Endothelial cell of umbilical vein (primary cell): ENCODE data around the gene PPP1R3D. TPM values are rescaled to one million over a fixed set of nuclear protein-coding genes. Genes with fewer than 3 reads are reported as not detected.

Experiments
- BruUV-seq: library from RNA; stranded (reverse); fragments of 400-500 nt; replicated peaks from 2 replicates; lab custom pipeline; 2021; lab: Mats Ljungman, UMichigan
- CTCF ChIA-PET: fragments of 300-600, 350-600 bp; sonication (Branson Sonifier 250); formaldehyde crosslinking; loops from one replicate; lab custom pipeline; 2021; ENCODE audit warnings: antibody characterized with exemption, inconsistent platforms; lab: Charles Lee
- POLR2A ChIA-PET: fragments of 300-600, 350-600 bp; sonication (Branson Sonifier 250); formaldehyde crosslinking; loops from one replicate; lab custom pipeline; 2021; ENCODE audit warnings: antibody characterized with exemption, inconsistent platforms; lab: Charles Lee
- DNase-seq: peaks from one replicate; pipeline ENCODE4 v3.0.0-alpha.2; 2011; ENCODE audit warnings: low read depth, low spot score
- FAIRE-seq: peaks from 2 replicates; lab custom pipeline; 2011; peaks lifted over from hg19 to GRCh38; lab: Jason Lieb, UNC
- H2AFZ ChIP-seq: 2 replicates; pipeline ENCODE4 v1.6.0; 2012; ENCODE audit warnings: low read depth, low read length, control low read depth, inconsistent platforms
- H3K27ac ChIP-seq: 2 replicates; pipeline ENCODE4 v1.5.1; 2011; ENCODE audit warnings: low read depth, mild to moderate bottlenecking, control low read depth, low read length, moderate library complexity; ENCODE audit not compliant: insufficient read depth
- H3K27me3 ChIP-seq, 2 experiments: 2 replicates each; pipeline versions ENCODE4 v1.6.0 to v1.6.1; 2011; ENCODE audit warnings: low read length in 2 of 2, mixed read lengths in 1 of 2; ENCODE audit not compliant: control insufficient read depth in 2 of 2, insufficient read depth in 2 of 2
- H3K36me3 ChIP-seq, 2 experiments: 2 replicates in 1 of 2; 3 replicates in 1 of 2; pipeline ENCODE4 v1.5.1; 2011; ENCODE audit warnings: low read length in 2 of 2, mild to moderate bottlenecking in 1 of 2, moderate library complexity in 1 of 2; ENCODE audit not compliant: control insufficient read depth in 2 of 2, insufficient read depth in 2 of 2; ENCODE audit errors: extremely low read depth in 1 of 2
- H3K4me1 ChIP-seq: 3 replicates; pipeline ENCODE4 v1.5.1; 2011; ENCODE audit warnings: mild to moderate bottlenecking, low read length; ENCODE audit not compliant: control insufficient read depth, insufficient read depth; ENCODE audit errors: extremely low read depth
- H3K4me2 ChIP-seq: 2 replicates; pipeline ENCODE4 v1.6.1; 2011; ENCODE audit warnings: low read length, control low read depth, mixed read lengths; ENCODE audit not compliant: insufficient read depth
- H3K4me3 ChIP-seq, 3 experiments: fragments of 200-600 bp in 1 of 3; sonication (generic), shearing (Covaris generic) in 1 of 3; replicated peaks in 1 of 3; 2 replicates each; pipeline ENCODE4 v1.5.1; 2011 to 2016; ENCODE audit warnings: control low read depth in 3 of 3, low read length in 3 of 3, mild to moderate bottlenecking in 2 of 3, inconsistent platforms in 1 of 3, low read depth in 1 of 3, moderate library complexity in 1 of 3; ENCODE audit not compliant: insufficient read depth in 1 of 3
- H3K79me2 ChIP-seq: 2 replicates; pipeline ENCODE4 v1.6.0; 2012; ENCODE audit warnings: low read length, inconsistent platforms; ENCODE audit not compliant: control insufficient read depth, insufficient read depth
- H3K9ac ChIP-seq: replicated peaks from 2 replicates; pipeline ENCODE3; 2011; ENCODE audit warnings: low read length, control low read depth; ENCODE audit not compliant: insufficient read depth; ENCODE audit errors: extremely low read depth
- H3K9me1 ChIP-seq: replicated peaks from 3 replicates; pipeline ENCODE4 v1.6.0; 2011; ENCODE audit warnings: mild to moderate bottlenecking, low read length; ENCODE audit not compliant: control insufficient read depth, insufficient read depth; ENCODE audit errors: extremely low read depth
- H3K9me3 ChIP-seq: replicated peaks from 2 replicates; pipeline ENCODE4 v1.5.1; 2012; ENCODE audit warnings: low read length, inconsistent platforms; ENCODE audit not compliant: control insufficient read depth, insufficient read depth
- H4K20me1 ChIP-seq: replicated peaks from 2 replicates; pipeline ENCODE3; 2011; ENCODE audit warnings: mild to moderate bottlenecking, low read length; ENCODE audit not compliant: control insufficient read depth, insufficient read depth; ENCODE audit errors: extremely low read depth
- CTCF ChIP-seq, 2 donors: IDR thresholded peaks; 1 replicate in 1 of 2; 2 replicates in 1 of 2; pipeline ENCODE4 v1.5.1; 2011; ENCODE audit warnings: low read length in 2 of 2, mild to moderate bottlenecking in 2 of 2, moderate library complexity in 2 of 2, control low read depth in 1 of 2, inconsistent platforms in 1 of 2, low read depth in 1 of 2; ENCODE audit not compliant: insufficient read depth in 1 of 2; ENCODE audit errors: extremely low read depth in 1 of 2
- EZH2 ChIP-seq: IDR thresholded peaks from 2 replicates; pipeline ENCODE4 v1.6.1; 2012; ENCODE audit warnings: borderline replicate concordance, low read depth, mild to moderate bottlenecking, moderate library complexity, low read length, inconsistent platforms; ENCODE audit not compliant: severe bottlenecking
- FOS ChIP-seq: IDR thresholded peaks from 2 replicates; pipeline ENCODE4 v1.6.1; 2011; ENCODE audit warnings: mild to moderate bottlenecking, low read length, moderate library complexity, borderline replicate concordance; ENCODE audit not compliant: insufficient read depth
- GATA2 ChIP-seq: IDR thresholded peaks from 2 replicates; pipeline ENCODE4 v1.7.0; 2011; ENCODE audit warnings: low read depth, mild to moderate bottlenecking, moderate library complexity, mixed read lengths, low read length; ENCODE audit not compliant: insufficient read length, insufficient read depth
- JUN ChIP-seq: IDR thresholded peaks from 2 replicates; pipeline ENCODE4 v1.6.1; 2011; ENCODE audit warnings: borderline replicate concordance, low read depth; ENCODE audit not compliant: insufficient read length, insufficient read depth
- MAX ChIP-seq: IDR thresholded peaks from 2 replicates; pipeline ENCODE4 v1.6.1; 2011; ENCODE audit not compliant: insufficient read depth, insufficient read length
- MYC ChIP-seq: IDR thresholded peaks from one replicate; pipeline ENCODE4 v1.6.1; 2011; ENCODE audit warnings: mild to moderate bottlenecking, low read depth, low read length
- POLR2A ChIP-seq: IDR thresholded peaks from 2 replicates; pipeline ENCODE4 v1.6.1; 2012; ENCODE audit warnings: low read depth, mild to moderate bottlenecking, control low read depth, low read length
- POLR2AphosphoS5 ChIP-seq: IDR thresholded peaks from 2 replicates; pipeline ENCODE4 v1.6.1; 2012; ENCODE audit warnings: low read depth, mild to moderate bottlenecking, control low read depth, low read length, moderate library complexity; ENCODE audit not compliant: insufficient read depth
- dilution Hi-C: fragments of 300-500 bp; cut with MboI; formaldehyde crosslinking; loops from one replicate; pipeline ENCODE4 v1.15.0; 2019; ENCODE audit warnings: low sequenced_read_pairs; ENCODE audit not compliant: extremely low pct_ligation_motif_present
- intact Hi-C: fragments of 100-400 bp; cut with micrococcal nuclease; formaldehyde crosslinking; loops from one replicate; pipeline ENCODE4 v1.10.0; 2022
- polyA plus RNA-seq, 4 experiments: library from polyadenylated mRNA; depleted of rRNA in 3 of 4; stranded (reverse) in 3 of 4; unstranded in 1 of 4; fragments of >200 nt; gene quantifications; 2 replicates each; pipeline versions ENCODE4 v1.2.1 to v1.2.3, GENCODE V29; 2011 to 2012; ENCODE audit warnings: missing spikeins in 1 of 4
- total RNA-seq: library from RNA; stranded (reverse); gene quantifications from 2 replicates; pipeline ENCODE4 v1.2.3, GENCODE V29; 2021

Gene PPP1R3D
- total and polyA plus RNA-seq, 2 donors (not counting 3 experiments of a cell fraction or from before 2014, with no cell fraction given): 1.7 to 5.2 TPM

- Histone ChIP-seq H2AFZ (no peak overlapping the region), H3K4me1 (no peaks in the 10 kb centered on the region), H3K27ac (no peak overlapping the region), H3K4me3 (no peak overlapping the region), H3K9ac (no peak overlapping the region), H3K9me1 (no peaks in the 10 kb centered on the region), H3K9me3 (no peaks in the 10 kb centered on the region), H3K4me2 (no peak overlapping the region), H4K20me1 (no peaks in the 10 kb centered on the region), H3K79me2 (no peaks in the 10 kb centered on the region), H3K27me3 (no peaks in the 10 kb centered on the region), H3K36me3 (no peaks in the 10 kb centered on the region)
- no peak for DNase-seq
- ChIA-PET POLR2A (no interaction called here), CTCF (no interaction called here)
- TF ChIP-seq MAX (no peak), GATA2 (no peak), POLR2AphosphoS5 (no peak), EZH2 (no peak)
- intact Hi-C loops: no loop called here
- FAIRE-seq: no peak
- no TSS peak for BruUV-seq
- dilution Hi-C loops: no loop called here
Observed at GRCh38 chr20:59895908-59896307, 44.2 kb downstream of the PPP1R3D start.

GRCh38 chr20:59891581-59891980, 48.5 kb downstream of the PPP1R3D start:
- H3K4me2 ChIP-seq: no peak overlapping the region
- FAIRE-seq (no peak), DNase-seq (no peak)
- no peak overlapping the region for H3K27ac ChIP-seq
- H3K4me3 ChIP-seq: no peak overlapping the region
- ChIA-PET CTCF (no interaction called here), POLR2A (no interaction called here)
- no peaks in the 10 kb centered on the region for H3K4me1 ChIP-seq
- no peaks in the 10 kb centered on the region for H3K9me1 ChIP-seq
- BruUV-seq: no TSS peak
- H3K9me3 ChIP-seq: no peaks in the 10 kb centered on the region
- TF ChIP-seq FOS (no peak), EZH2 (no peak), POLR2AphosphoS5 (no peak), GATA2 (no peak), CTCF (IDR thresholded peaks at IDR 0.05; ENCODE audit: extremely low read depth in 1 of 2, insufficient read depth in 1 of 2, low read depth in 1 of 2, low read length in 2 of 2) (no peak), MYC (no peak), POLR2A (no peak), JUN (no peak), MAX (no peak)
- no peaks in the 10 kb centered on the region for H3K36me3 ChIP-seq
- no peaks in the 10 kb centered on the region for H3K79me2 ChIP-seq
- H2AFZ ChIP-seq: no peak overlapping the region
- no peak overlapping the region for H3K9ac ChIP-seq
- intact Hi-C loops (no loop called here), dilution Hi-C loops (no loop called here)
- H4K20me1 ChIP-seq: no peaks in the 10 kb centered on the region
- H3K27me3 ChIP-seq: no peaks in the 10 kb centered on the region
